KOPT-K1 (cell line): Measurements from ENCODE around the gene KPNA5.
"Not testable (repeated sequence)": the region's sequence is repeated elsewhere in the genome, so short reads cannot be mapped to it uniquely, and the experiment has no call there.

Experiments used
- H3K27ac ChIP-seq: fragments of 200-600 bp; sonication (generic); 2 replicates; pipeline ENCODE4 v1.5.1; 2016; ENCODE audit warnings: antibody characterized with exemption, mild to moderate bottlenecking, low read depth, low read length; ENCODE audit not compliant: poor library complexity, severe bottlenecking
- H3K36me3 ChIP-seq: fragments of 200-600 bp; sonication (generic); 2 replicates; pipeline ENCODE4 v1.5.1; 2017; ENCODE audit warnings: antibody characterized with exemption, mild to moderate bottlenecking, low read length, moderate library complexity; ENCODE audit not compliant: insufficient read depth
- H3K9me3 ChIP-seq: fragments of 200-600 bp; sonication (generic); 2 replicates; pipeline ENCODE4 v1.5.1; 2017; ENCODE audit warnings: antibody characterized with exemption, low read length, mild to moderate bottlenecking; ENCODE audit not compliant: insufficient read depth, poor library complexity, severe bottlenecking

Gene KPNA5

GRCh38 chr6:116685437-116685993 is 4.5 kb downstream of the KPNA5 start:
- Histone ChIP-seq H3K27ac (no peak overlapping the region), H3K36me3 (peaks cover 29% of the 10 kb centered on the region)

GRCh38 chr6:116686475-116687101 is 5.6 kb downstream of the KPNA5 start:
- not testable (repeated sequence) for H3K9me3 ChIP-seq

More at GRCh38 chr6:116685437-116685993, 4.5 kb downstream of the KPNA5 start:
- H3K9me3 ChIP-seq: no peaks in the 10 kb centered on the region

GRCh38 chr6:116691154-116691553 is 10.1 kb downstream of the KPNA5 start:
- Histone ChIP-seq H3K9me3 (no peaks in the 10 kb centered on the region), H3K36me3 (peaks cover 12% of the 10 kb centered on the region; the same call in 1 of the 2 replicates), H3K27ac (no peak overlapping the region)

More at GRCh38 chr6:116686475-116687101, 5.6 kb downstream of the KPNA5 start:
- H3K36me3 ChIP-seq: peaks cover 31% of the 10 kb centered on the region
- not testable (repeated sequence) for H3K27ac ChIP-seq

GRCh38 chr6:116692873-116693272 is 11.9 kb downstream of the KPNA5 start:
- not testable (repeated sequence) for H3K27ac ChIP-seq, H3K9me3 ChIP-seq
- peaks cover 16% of the 10 kb centered on the region for H3K36me3 ChIP-seq

GRCh38 chr6:116693275-116693674 is 12.3 kb downstream of the KPNA5 start:
- H3K27ac ChIP-seq, H3K9me3 ChIP-seq: not testable (repeated sequence)
- H3K36me3 ChIP-seq: peaks cover 19% of the 10 kb centered on the region

GRCh38 chr6:116695401-116695800 is 14.4 kb downstream of the KPNA5 start:
- H3K27ac ChIP-seq: no peak overlapping the region
- peaks cover 30% of the 10 kb centered on the region for H3K36me3 ChIP-seq
- no peaks in the 10 kb centered on the region for H3K9me3 ChIP-seq

GRCh38 chr6:116697480-116697879 is 16.5 kb downstream of the KPNA5 start:
- no peaks in the 10 kb centered on the region for H3K9me3 ChIP-seq
- H3K36me3 ChIP-seq: peaks cover 44% of the 10 kb centered on the region
- no peak overlapping the region for H3K27ac ChIP-seq

GRCh38 chr6:116703888-116704287 is 22.9 kb downstream of the KPNA5 start:
- not testable (repeated sequence) for H3K9me3 ChIP-seq, H3K27ac ChIP-seq
- H3K36me3 ChIP-seq: peaks cover 93% of the 10 kb centered on the region

- Histone ChIP-seq H3K36me3 (peaks cover 85% of the 10 kb centered on the region), H3K27ac (no peak overlapping the region), H3K9me3 (no peaks in the 10 kb centered on the region)
Measured at GRCh38 chr6:116705917-116706316, 24.9 kb downstream of the KPNA5 start.

GRCh38 chr6:116714296-116714695 is 33.3 kb downstream of the KPNA5 start:
- peaks cover 13% of the 10 kb centered on the region for H3K9me3 ChIP-seq
- H3K36me3 ChIP-seq: peaks cover 85% of the 10 kb centered on the region
- no peak overlapping the region for H3K27ac ChIP-seq

GRCh38 chr6:116714761-116715160 is 33.8 kb downstream of the KPNA5 start:
- Histone ChIP-seq H3K27ac (no peak overlapping the region), H3K9me3 (peaks cover 13% of the 10 kb centered on the region), H3K36me3 (peaks cover 85% of the 10 kb centered on the region)

- H3K9me3 ChIP-seq: no peaks in the 10 kb centered on the region
- H3K27ac ChIP-seq: no peak overlapping the region
- peaks cover 95% of the 10 kb centered on the region for H3K36me3 ChIP-seq
Measured at GRCh38 chr6:116726947-116727346, 45.9 kb downstream of the KPNA5 start.

- Histone ChIP-seq H3K36me3 (peaks cover 75% of the 10 kb centered on the region), H3K9me3 (no peaks in the 10 kb centered on the region), H3K27ac (no peak overlapping the region)
Measured at GRCh38 chr6:116730513-116730912, 49.5 kb downstream of the KPNA5 start.

- H3K27ac ChIP-seq: no peak overlapping the region
- H3K9me3 ChIP-seq: peaks cover 9% of the 10 kb centered on the region
- H3K36me3 ChIP-seq: peaks cover 24% of the 10 kb centered on the region
Measured at GRCh38 chr6:116737004-116737403, 56.0 kb downstream of the KPNA5 start.

GRCh38 chr6:116740486-116740885 is 59.5 kb downstream of the KPNA5 start:
- H3K9me3 ChIP-seq, H3K27ac ChIP-seq: not testable (repeated sequence)
- H3K36me3 ChIP-seq: 0 out of 2 replicates have a peak, but pooled peaks cover 10% of the 10 kb centered on the region

GRCh38 chr6:116741571-116741970 is 60.6 kb downstream of the KPNA5 start:
- peaks cover 9% of the 10 kb centered on the region for H3K9me3 ChIP-seq
- no peak overlapping the region for H3K27ac ChIP-seq
- H3K36me3 ChIP-seq: 0 out of 2 replicates have a peak, but pooled peaks cover 10% of the 10 kb centered on the region
